EL (cell line): ENCODE measurements around the gene AGT.
"Not testable (repeated sequence)": the region's sequence is repeated elsewhere in the genome, so short reads cannot be mapped to it uniquely, and the experiment has no call there.

Source experiments
- DNase-seq: peaks from one replicate; pipeline ENCODE4 v3.0.0-alpha.2; 2016

AGT gene

GRCh38 chr1:230743899-230744298 lies 30.0 kb upstream of the AGT start:
- DNase-seq: no peak

GRCh38 chr1:230739564-230740290 lies 25.8 kb upstream of the AGT start:
- no peak for DNase-seq

GRCh38 chr1:230737622-230738262 lies 23.8 kb upstream of the AGT start:
- DNase-seq: no peak

GRCh38 chr1:230735447-230735846 lies 21.5 kb upstream of the AGT start:
- no peak for DNase-seq

DNA sequence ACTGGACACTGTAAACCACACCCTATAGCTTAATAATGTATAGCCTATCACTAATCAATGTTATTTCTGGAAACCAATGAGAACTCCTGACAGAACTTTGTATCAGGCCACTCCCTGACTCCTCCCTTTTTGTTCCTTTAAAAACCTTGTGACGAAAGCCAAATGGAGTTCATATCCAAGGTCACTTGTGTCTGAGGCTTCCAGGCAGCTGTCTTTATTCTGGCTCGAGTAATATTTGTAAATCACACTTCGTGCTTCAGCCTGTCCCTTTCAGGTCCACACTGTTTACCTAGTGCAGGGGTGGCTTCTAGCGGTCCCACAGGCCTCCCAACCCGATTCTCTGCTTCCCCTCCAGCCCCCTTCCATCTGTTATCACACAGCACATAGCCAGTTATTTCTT lies 17.1 kb upstream of the AGT start:
- no peak for DNase-seq

- no peak for DNase-seq
These were observed 14.9 kb upstream of the AGT start for GRCh38 chr1:230728710-230729392.

GRCh38 chr1:230725256-230726012 lies 11.5 kb upstream of the AGT start:
- no peak for DNase-seq

- not testable (repeated sequence) for DNase-seq
These were observed 8.1 kb upstream of the AGT start for GRCh38 chr1:230721849-230722522.

DNA sequence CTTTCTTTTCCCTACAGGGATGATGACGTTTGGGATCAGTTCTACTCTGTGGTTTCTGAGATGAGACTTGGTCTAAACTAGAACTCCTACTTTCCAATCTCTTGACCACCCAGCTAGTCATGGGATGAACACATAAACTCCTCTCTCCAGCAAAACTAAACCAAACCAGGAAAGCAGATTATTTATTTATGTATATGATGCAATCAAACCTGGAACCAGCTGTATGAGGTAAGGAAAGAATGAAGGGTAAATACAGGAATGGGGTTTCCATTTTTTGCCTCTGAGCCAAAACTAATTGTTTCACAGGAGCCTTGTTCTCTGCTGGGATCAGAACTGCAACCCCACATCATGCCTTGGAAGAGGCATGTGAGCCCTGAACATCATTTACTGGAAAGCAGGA lies 3.3 kb upstream of the AGT start:
- DNase-seq: no peak

DNA sequence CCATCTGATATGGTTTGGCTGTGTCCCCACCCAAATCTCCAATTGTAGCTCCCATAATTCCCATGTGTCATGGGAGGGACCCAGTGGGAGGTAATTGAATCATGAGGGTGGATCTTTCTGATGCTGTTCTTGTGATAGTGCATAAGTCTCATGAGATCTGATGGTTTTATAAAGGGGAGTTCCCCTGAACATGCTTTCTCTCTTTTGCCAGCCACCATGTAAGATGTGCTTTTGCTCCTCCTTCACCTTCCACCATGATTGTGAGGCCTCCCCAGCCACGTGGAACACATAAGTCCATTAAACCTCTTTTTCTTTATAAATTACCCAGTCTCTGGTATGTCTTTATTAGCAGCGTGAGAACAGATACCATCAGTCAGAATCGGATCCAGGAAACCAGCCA lies 2.5 kb upstream of the AGT start:
- DNase-seq: not testable (repeated sequence)

- no peak for DNase-seq
These were observed 1.6 kb upstream of the AGT start for GRCh38 chr1:230715510-230715909.

DNA sequence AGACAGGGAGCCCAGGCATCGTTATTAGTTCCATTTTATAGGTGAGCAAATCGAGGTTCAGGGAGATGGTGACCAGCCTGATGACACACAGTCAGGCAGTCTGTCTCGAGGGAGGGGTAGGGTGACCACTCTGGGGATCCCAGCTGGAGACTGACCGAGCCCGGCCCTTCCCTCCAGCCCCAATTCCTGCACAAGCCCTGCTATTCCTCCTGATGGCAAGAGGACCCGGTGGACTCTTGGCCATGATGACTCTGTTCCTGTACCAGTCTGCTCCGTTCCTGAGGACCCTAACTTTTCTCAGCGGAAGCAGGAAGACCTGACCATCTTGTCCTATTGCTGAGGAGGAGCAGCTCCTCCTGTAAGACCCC lies 391 bp downstream of the AGT start:
- DNase-seq: no peak

DNA sequence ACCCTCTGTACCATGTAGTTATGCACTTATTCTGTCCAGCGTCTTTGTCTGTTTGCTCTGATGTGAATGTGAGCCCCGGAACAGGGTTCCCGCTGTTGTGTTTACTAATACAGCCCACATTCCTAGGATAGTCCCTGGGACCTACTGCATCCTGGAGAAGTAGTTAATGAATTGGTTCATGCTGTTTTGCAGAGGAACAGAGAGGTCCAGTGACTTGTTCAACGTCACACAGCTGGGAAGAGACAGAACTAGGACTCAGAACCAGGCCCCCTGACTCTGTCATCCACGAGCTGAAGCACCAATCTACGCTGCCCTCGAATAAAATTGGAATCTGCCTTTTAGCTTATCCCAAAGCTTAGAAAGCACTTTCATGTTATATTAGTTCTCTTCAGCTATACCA lies 784 bp downstream of the AGT start:
- DNase-seq: no peak

DNA sequence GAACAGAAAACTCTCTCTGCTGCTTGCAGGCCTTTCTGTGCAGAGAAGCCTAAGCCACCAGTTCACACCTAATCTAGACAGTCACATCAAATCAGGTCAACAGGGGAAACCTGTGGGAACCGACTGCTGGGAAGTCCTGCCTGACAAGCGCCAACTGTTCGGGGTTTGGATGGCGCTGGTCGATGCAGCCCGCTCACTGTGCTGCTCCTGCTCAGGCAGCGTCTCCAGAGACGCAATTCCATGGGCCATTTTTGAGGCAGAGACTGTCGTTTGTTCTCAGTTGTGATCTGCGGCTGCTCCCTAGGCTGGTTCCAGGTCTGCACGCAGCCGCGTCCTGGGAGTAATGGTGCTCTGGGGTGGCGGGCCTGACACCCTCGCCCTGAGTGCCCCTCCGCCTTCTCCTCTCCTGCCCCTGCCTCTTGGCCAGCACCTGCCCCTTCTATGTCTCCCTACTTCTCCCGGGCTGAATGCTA lies 1.4 kb downstream of the AGT start:
- no peak for DNase-seq

- no peak for DNase-seq
These were observed 2.7 kb downstream of the AGT start for GRCh38 chr1:230711245-230711644.

GRCh38 chr1:230710543-230710904 lies 3.4 kb downstream of the AGT start:
- DNase-seq: no peak

DNA sequence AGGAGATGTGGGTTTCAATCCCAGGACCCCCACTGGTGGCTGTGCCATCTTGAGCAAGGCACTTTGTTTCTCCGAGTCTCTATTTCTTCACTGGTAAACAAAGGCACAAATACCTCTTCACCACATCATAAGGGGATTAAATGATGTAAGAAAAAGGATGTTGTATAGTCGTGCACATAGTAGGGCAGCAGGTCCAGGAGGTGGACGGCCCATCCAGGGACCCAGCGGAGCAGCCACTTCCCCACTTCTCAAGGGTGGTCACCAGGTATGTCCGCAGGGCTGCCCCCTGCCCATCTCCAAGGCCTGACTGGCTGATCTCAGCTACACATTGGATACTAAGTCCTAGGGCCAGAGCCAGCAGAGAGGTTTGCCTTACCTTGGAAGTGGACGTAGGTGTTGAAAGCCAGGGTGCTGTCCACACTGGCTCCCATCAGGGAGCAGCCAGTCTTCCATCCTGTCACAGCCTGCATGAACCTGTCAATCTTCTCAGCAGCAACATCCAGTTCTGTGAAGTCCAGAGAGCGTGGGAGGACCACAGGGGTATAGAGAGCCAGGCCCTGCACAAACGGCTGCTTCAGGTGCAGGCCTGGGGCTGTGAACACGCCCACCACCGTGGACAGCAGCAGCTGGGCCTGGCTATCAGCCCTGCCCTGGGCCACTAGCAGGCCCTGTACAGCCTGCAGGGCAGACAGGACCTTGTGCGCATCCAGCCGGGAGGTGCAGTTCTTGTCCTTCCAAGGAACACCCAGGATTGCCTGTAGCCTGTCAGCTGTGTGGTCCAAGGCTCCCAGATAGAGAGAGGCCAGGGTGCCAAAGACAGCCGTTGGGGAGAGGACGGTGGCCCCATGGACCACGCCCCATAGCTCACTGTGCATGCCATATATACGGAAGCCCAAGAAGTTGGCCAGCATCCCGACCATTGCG lies 4.0 kb downstream of the AGT start:
- DNase-seq: no peak

GRCh38 chr1:230708631-230709580 lies 5.0 kb downstream of the AGT start:
- DNase-seq: peak; percentile 8

- DNase-seq: no peak
These were observed 5.9 kb downstream of the AGT start for GRCh38 chr1:230707732-230708630.
